ENCODE results near the gene PDP2.

PDP2 gene, protein sequence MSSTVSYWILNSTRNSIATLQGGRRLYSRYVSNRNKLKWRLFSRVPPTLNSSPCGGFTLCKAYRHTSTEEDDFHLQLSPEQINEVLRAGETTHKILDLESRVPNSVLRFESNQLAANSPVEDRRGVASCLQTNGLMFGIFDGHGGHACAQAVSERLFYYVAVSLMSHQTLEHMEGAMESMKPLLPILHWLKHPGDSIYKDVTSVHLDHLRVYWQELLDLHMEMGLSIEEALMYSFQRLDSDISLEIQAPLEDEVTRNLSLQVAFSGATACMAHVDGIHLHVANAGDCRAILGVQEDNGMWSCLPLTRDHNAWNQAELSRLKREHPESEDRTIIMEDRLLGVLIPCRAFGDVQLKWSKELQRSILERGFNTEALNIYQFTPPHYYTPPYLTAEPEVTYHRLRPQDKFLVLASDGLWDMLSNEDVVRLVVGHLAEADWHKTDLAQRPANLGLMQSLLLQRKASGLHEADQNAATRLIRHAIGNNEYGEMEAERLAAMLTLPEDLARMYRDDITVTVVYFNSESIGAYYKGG

DNA sequence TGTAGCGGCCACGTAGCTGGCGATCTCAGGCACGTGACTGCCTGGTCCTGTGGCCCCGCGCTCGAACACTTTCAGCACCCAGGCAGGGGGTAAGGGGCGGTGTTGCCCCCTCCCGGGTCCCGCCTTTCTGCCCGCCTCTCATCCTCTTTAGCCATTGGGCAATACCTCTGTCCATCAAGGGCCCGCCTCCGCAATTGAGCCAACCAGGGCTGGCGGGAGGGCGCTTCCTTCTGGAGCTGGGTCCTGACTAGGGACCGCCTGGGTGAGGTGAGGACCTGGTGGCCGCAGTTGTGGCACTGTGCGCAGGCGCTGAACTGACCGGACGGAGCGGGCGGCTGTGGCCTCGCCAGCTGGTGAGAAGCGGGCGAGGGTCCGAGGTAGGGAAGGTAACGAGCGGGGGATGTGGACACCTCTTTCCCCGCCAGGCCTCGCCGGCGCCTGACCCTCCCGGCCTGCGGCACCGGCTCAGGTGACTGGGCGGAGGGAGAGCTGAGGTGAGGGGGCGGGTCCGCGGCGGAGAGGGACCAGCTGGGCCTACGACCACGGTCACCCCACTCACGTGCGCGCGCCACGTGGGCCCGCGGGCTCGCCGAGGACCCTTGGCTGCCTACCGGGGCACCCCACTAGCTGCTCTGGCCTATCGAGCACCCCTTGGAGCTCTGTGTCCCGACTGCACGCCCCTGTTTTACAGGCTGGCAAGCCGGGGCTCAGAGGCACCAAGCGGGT, at the start of gene PDP2:
Gene PDP2, plus strand, starts transcription at position 228 of the 726 bp plus-strand sequence. CDS start 3,770 bp downstream, outside the sequence.
- TF ChIP-seq, protein P1, sequence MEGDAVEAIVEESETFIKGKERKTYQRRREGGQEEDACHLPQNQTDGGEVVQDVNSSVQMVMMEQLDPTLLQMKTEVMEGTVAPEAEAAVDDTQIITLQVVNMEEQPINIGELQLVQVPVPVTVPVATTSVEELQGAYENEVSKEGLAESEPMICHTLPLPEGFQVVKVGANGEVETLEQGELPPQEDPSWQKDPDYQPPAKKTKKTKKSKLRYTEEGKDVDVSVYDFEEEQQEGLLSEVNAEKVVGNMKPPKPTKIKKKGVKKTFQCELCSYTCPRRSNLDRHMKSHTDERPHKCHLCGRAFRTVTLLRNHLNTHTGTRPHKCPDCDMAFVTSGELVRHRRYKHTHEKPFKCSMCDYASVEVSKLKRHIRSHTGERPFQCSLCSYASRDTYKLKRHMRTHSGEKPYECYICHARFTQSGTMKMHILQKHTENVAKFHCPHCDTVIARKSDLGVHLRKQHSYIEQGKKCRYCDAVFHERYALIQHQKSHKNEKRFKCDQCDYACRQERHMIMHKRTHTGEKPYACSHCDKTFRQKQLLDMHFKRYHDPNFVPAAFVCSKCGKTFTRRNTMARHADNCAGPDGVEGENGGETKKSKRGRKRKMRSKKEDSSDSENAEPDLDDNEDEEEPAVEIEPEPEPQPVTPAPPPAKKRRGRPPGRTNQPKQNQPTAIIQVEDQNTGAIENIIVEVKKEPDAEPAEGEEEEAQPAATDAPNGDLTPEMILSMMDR (IDR thresholded peaks at IDR 0.05; ENCODE audit: low read length), result no peak
- TF ChIP-seq EZH2 (IDR thresholded peaks at IDR 0.05; ENCODE audit: borderline replicate concordance, low read length), result no peak
- Histone ChIP-seq H3K4me3 (ENCODE audit: low read depth, low read length, poor library complexity, severe bottlenecking) (peak within 1 kb of the TSS; percentile 70), H3K9ac (ENCODE audit: low read length) (peak within 1 kb of the TSS; percentile 72), H3K79me2 (ENCODE audit: insufficient read depth, low read length) (no peaks in the 10 kb centered on the region), H3K27ac (ENCODE audit: low read depth, low read length, poor library complexity, severe bottlenecking) (no peak within 1 kb of the TSS), H3K36me3 (ENCODE audit: insufficient read depth, low read length) (peaks cover 14% of the 10 kb centered on the region), H2AFZ (ENCODE audit: low read length) (peak within 1 kb of the TSS; percentile 32), H4K20me1 (ENCODE audit: insufficient read depth, low read length) (no peaks in the 10 kb centered on the region), H3K9me2 (ENCODE audit: low read depth, low read length) (no peaks in the 10 kb centered on the region), H3K27me3 (ENCODE audit: insufficient read depth, low read length) (no peaks in the 10 kb centered on the region), H3K4me1 (ENCODE audit: insufficient read depth, low read length, severe bottlenecking) (peaks cover 27% of the 10 kb centered on the region), H3F3A (ENCODE audit: insufficient read depth, low read length) (no peaks in the 10 kb centered on the region), H3K9me3 (ENCODE audit: low read length) (no peaks in the 10 kb centered on the region), H3K4me2 (ENCODE audit: low read length) (peak within 1 kb of the TSS; percentile 77)

DNA sequence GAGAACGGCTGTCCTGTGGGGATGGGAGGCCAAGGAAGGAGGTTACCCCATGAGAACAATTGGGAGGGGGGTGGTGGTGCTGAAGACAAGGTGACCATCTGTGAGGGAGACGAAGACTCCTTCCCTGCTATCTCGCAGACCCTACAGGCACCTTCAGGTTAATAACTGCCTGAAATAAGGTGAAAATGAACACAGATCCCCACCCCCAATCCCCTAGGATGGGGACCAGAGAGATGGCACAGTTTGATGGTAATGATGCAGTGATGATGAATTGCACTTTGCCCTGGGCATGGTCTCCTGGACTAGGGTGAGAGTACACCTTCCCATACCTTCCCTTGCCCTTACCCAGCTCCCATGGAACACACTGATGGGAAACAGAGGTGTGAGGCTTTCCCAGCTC, 48.1 kb upstream of the PDP2 start:
- no peaks in the 10 kb centered on the region for H4K20me1 ChIP-seq (ENCODE audit: insufficient read depth, low read length)
- H3K27me3 ChIP-seq (ENCODE audit: insufficient read depth, low read length), result no peaks in the 10 kb centered on the region; the same call in 1 of the 2 replicates
- H3K36me3 ChIP-seq (ENCODE audit: insufficient read depth, low read length), result peaks cover 20% of the 10 kb centered on the region
- H2AFZ ChIP-seq (ENCODE audit: low read length), result no peak overlapping the region
- peaks cover 12% of the 10 kb centered on the region for H3K79me2 ChIP-seq (ENCODE audit: insufficient read depth, low read length)
- TF ChIP-seq, protein P1 (IDR thresholded peaks at IDR 0.05; ENCODE audit: low read length), result no peak
- TF ChIP-seq EZH2 (IDR thresholded peaks at IDR 0.05; ENCODE audit: borderline replicate concordance, low read length), result no peak
- H3K4me2 ChIP-seq (ENCODE audit: low read length), result no peak overlapping the region
- H3K9me2 ChIP-seq (ENCODE audit: low read depth, low read length), result no peaks in the 10 kb centered on the region
- H3K27ac ChIP-seq (ENCODE audit: low read depth, low read length, poor library complexity, severe bottlenecking), result no peak overlapping the region
- no peaks in the 10 kb centered on the region for H3F3A ChIP-seq (ENCODE audit: insufficient read depth, low read length)
- peaks cover 15% of the 10 kb centered on the region for H3K4me1 ChIP-seq (ENCODE audit: insufficient read depth, low read length, severe bottlenecking)
- H3K9ac ChIP-seq (ENCODE audit: low read length), result no peak overlapping the region
- H3K9me3 ChIP-seq (ENCODE audit: low read length), result no peaks in the 10 kb centered on the region
- H3K4me3 ChIP-seq (ENCODE audit: low read depth, low read length, poor library complexity, severe bottlenecking), result no peak overlapping the region

DNA sequence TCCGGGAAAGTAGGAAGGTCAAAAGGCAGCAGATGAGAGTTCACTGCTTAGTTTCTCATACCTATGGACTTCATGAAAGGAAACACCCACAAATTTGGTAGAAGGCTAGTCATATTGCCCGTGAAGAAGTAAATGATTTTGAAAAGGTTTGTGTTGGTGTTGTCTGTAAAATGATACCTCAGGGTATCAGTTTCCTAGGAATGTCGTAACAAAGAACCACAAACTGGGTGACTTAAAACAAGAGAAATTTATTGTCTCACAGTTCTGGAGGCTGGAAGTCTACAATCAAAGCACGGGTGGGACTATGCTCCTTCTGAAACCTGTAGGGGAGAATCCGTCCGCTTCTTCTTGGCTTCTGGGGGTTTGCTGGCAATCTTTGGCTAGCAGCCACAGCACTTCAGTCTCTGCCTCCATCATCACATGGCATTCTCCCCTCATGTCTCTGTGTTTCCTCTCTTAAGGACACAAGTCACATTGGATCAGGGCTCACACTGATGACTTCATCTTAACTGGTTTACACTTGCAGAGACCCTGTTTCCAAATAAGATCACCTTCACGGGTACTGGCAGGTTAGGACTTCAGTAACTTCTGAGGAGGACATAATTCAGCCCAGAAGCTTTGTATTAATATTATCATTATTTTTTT, 47.5 kb upstream of the PDP2 start:
- TF ChIP-seq EZH2 (IDR thresholded peaks at IDR 0.05; ENCODE audit: borderline replicate concordance, low read length), result no peak
- TF ChIP-seq, protein P1 (IDR thresholded peaks at IDR 0.05; ENCODE audit: low read length), result no peak
- H3K9me3 ChIP-seq (ENCODE audit: low read length), result no peaks in the 10 kb centered on the region
- peaks cover 12% of the 10 kb centered on the region for H3K79me2 ChIP-seq (ENCODE audit: insufficient read depth, low read length)
- peaks cover 15% of the 10 kb centered on the region for H3K4me1 ChIP-seq (ENCODE audit: insufficient read depth, low read length, severe bottlenecking)
- no peak overlapping the region for H2AFZ ChIP-seq (ENCODE audit: low read length)
- peaks cover 14% of the 10 kb centered on the region for H3K36me3 ChIP-seq (ENCODE audit: insufficient read depth, low read length)
- H3K9ac ChIP-seq (ENCODE audit: low read length), result no peak overlapping the region
- H3K27ac ChIP-seq (ENCODE audit: low read depth, low read length, poor library complexity, severe bottlenecking), result no peak overlapping the region
- no peak overlapping the region for H3K4me3 ChIP-seq (ENCODE audit: low read depth, low read length, poor library complexity, severe bottlenecking)
- no peaks in the 10 kb centered on the region for H3F3A ChIP-seq (ENCODE audit: insufficient read depth, low read length)
- H3K4me2 ChIP-seq (ENCODE audit: low read length), result no peak overlapping the region
- H3K27me3 ChIP-seq (ENCODE audit: insufficient read depth, low read length), result no peaks in the 10 kb centered on the region; the same call in 1 of the 2 replicates
- no peaks in the 10 kb centered on the region for H4K20me1 ChIP-seq (ENCODE audit: insufficient read depth, low read length)
- H3K9me2 ChIP-seq (ENCODE audit: low read depth, low read length), result no peaks in the 10 kb centered on the region

Data from OCI-LY1 (cell line).